Measurements from ENCODE around the gene CBX1.

The CBX1 gene

GRCh38 chr17:48125829-48126531 is 24.7 kb upstream of the CBX1 start:
- TF ChIP-seq CTCF (IDR thresholded peaks at IDR 0.05; ENCODE audit: insufficient read depth, low read depth, low read length, missing control alignments), result no peak
- no peak for DNase-seq (ENCODE audit: low read depth)
- H3K4me3 ChIP-seq (ENCODE audit: low read length), result no peak overlapping the region

- no peak for DNase-seq (ENCODE audit: low read depth)
- TF ChIP-seq CTCF (IDR thresholded peaks at IDR 0.05; ENCODE audit: insufficient read depth, low read depth, low read length, missing control alignments), result no peak
- no peak overlapping the region for H3K4me3 ChIP-seq (ENCODE audit: low read length)
Measured at GRCh38 chr17:48123776-48124388, 22.6 kb upstream of the CBX1 start.

GRCh38 chr17:48123111-48123510 is 21.8 kb upstream of the CBX1 start:
- no peak overlapping the region for H3K4me3 ChIP-seq (ENCODE audit: low read length)
- no peak for TF ChIP-seq CTCF (IDR thresholded peaks at IDR 0.05; ENCODE audit: insufficient read depth, low read depth, low read length, missing control alignments)
- no peak for DNase-seq (ENCODE audit: low read depth)

GRCh38 chr17:48122665-48123045 is 21.4 kb upstream of the CBX1 start:
- DNase-seq (ENCODE audit: low read depth), result no peak
- no peak overlapping the region for H3K4me3 ChIP-seq (ENCODE audit: low read length)
- TF ChIP-seq CTCF (IDR thresholded peaks at IDR 0.05; ENCODE audit: insufficient read depth, low read depth, low read length, missing control alignments), result no peak

- no peak for DNase-seq (ENCODE audit: low read depth)
- no peak overlapping the region for H3K4me3 ChIP-seq (ENCODE audit: low read length)
- TF ChIP-seq CTCF (IDR thresholded peaks at IDR 0.05; ENCODE audit: insufficient read depth, low read depth, low read length, missing control alignments), result no peak
Measured at GRCh38 chr17:48121923-48122664, 20.8 kb upstream of the CBX1 start.

- no peak for DNase-seq (ENCODE audit: low read depth)
- H3K4me3 ChIP-seq (ENCODE audit: low read length), result no peak overlapping the region
- TF ChIP-seq CTCF (IDR thresholded peaks at IDR 0.05; ENCODE audit: insufficient read depth, low read depth, low read length, missing control alignments), result no peak
Measured at GRCh38 chr17:48113201-48113676, 12.0 kb upstream of the CBX1 start.

Measured in epithelial cell of esophagus (primary cell).